OCI-LY1 (cell line): Measurements from ENCODE around the gene NSF.

Experiments used
- EZH2 ChIP-seq: fragments of 200-600 bp; sonication (generic), shearing (Covaris generic); IDR thresholded peaks from 2 replicates; pipeline ENCODE4 v1.8.0; 2017; ENCODE audit warnings: borderline replicate concordance, mixed run types, mild to moderate bottlenecking, antibody characterized with exemption, low read length, moderate library complexity, mixed read lengths
- TF ChIP-seq, protein P1 (sequence below): fragments of 200-600 bp; sonication (generic), shearing (Covaris generic); IDR thresholded peaks from 2 replicates; pipeline ENCODE4 v1.5.1; 2017; ENCODE audit warnings: mild to moderate bottlenecking, antibody characterized with exemption, low read length, moderate library complexity, mixed read lengths

DNA sequence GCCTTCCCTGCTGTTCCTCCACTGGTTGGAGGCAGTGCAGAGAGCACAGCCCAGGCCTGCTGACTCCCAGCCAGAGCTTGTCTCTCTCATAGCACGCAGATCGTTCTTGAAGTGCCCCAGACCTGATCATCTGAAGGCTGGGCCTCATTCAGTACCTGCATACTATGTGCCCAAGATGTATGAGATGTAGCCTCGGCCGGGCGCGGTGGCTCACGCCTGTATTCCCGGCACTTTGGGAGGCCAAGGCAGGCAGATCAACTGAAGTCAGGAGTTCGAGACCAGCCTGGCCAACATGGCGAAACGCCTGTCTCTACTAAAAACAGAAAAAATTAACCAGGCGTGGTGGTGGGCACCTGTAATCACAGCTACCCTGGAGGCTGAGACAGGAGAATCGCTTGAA, 197.0 kb downstream of the NSF start:
- TF ChIP-seq, protein P1, sequence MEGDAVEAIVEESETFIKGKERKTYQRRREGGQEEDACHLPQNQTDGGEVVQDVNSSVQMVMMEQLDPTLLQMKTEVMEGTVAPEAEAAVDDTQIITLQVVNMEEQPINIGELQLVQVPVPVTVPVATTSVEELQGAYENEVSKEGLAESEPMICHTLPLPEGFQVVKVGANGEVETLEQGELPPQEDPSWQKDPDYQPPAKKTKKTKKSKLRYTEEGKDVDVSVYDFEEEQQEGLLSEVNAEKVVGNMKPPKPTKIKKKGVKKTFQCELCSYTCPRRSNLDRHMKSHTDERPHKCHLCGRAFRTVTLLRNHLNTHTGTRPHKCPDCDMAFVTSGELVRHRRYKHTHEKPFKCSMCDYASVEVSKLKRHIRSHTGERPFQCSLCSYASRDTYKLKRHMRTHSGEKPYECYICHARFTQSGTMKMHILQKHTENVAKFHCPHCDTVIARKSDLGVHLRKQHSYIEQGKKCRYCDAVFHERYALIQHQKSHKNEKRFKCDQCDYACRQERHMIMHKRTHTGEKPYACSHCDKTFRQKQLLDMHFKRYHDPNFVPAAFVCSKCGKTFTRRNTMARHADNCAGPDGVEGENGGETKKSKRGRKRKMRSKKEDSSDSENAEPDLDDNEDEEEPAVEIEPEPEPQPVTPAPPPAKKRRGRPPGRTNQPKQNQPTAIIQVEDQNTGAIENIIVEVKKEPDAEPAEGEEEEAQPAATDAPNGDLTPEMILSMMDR, result no peak
- no peak for TF ChIP-seq EZH2
